Gastroesophageal sphincter (tissue), 3 donors: ENCODE data around the gene CNTRL.

Experiments
- POLR2A ChIP-seq, 2 donors: fragments of 450-650 bp; IDR thresholded peaks; one replicate each; pipeline ENCODE4 v1.6.1; 2017; ENCODE audit warnings: antibody characterized with exemption in 2 of 2, mild to moderate bottlenecking in 2 of 2, moderate library complexity in 1 of 2
- POLR2AphosphoS5 ChIP-seq: sonication (generic); formaldehyde crosslinking; IDR thresholded peaks from one replicate; pipeline ENCODE4 v1.6.1; 2017; ENCODE audit warnings: antibody characterized with exemption
- TF ChIP-seq, protein P1 (sequence below), 4 experiments: fragments of 200-600 bp in 2 of 4; fragments of 450-650 bp in 2 of 4; sonication (generic) in 1 of 4; IDR thresholded peaks; one replicate each; pipeline ENCODE4 v1.5.1; 2017 to 2019; ENCODE audit warnings: antibody characterized with exemption in 4 of 4, mild to moderate bottlenecking in 2 of 4, moderate library complexity in 2 of 4

DNA sequence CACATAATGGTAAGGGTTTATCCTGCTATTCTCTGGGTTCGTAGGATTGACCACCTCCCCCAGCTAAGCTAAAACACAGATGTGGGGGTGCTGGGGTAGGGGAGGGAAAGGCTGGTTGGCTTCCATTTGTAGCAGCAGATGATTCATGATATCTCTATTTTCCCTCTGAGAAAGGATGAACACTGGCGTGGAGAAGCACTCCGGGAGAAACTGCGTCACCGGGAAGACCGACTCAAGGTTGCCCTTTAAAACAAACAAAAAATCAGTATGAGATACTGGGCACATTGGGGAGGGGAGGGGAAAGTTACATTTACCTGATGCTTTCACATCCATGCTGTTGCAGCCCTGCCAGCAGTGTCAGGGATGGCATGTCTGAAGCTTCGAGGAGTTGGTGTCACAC is 98.7 kb downstream of the CNTRL start:
- TF ChIP-seq POLR2AphosphoS5 (no peak), POLR2A (IDR thresholded peaks at IDR 0.05) (no peak)
- TF ChIP-seq, protein P1, sequence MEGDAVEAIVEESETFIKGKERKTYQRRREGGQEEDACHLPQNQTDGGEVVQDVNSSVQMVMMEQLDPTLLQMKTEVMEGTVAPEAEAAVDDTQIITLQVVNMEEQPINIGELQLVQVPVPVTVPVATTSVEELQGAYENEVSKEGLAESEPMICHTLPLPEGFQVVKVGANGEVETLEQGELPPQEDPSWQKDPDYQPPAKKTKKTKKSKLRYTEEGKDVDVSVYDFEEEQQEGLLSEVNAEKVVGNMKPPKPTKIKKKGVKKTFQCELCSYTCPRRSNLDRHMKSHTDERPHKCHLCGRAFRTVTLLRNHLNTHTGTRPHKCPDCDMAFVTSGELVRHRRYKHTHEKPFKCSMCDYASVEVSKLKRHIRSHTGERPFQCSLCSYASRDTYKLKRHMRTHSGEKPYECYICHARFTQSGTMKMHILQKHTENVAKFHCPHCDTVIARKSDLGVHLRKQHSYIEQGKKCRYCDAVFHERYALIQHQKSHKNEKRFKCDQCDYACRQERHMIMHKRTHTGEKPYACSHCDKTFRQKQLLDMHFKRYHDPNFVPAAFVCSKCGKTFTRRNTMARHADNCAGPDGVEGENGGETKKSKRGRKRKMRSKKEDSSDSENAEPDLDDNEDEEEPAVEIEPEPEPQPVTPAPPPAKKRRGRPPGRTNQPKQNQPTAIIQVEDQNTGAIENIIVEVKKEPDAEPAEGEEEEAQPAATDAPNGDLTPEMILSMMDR (IDR thresholded peaks at IDR 0.05): no peak
